NCI-H2029 treated with DMSO at 0.1 percent for 48 hours (cell line): ENCODE results near the gene FANK1.
"Not testable (repeated sequence)": the region's sequence is repeated elsewhere in the genome, so short reads cannot be mapped to it uniquely, and the experiment has no call there.

Source experiments
- DNase-seq: peaks from one replicate; lab custom pipeline; 2025; lab: John Stamatoyannopoulos, UW

Gene FANK1

GRCh38 chr10:125889441-125889840, 6.9 kb upstream of the FANK1 start:
- DNase-seq = not testable (repeated sequence)

DNA sequence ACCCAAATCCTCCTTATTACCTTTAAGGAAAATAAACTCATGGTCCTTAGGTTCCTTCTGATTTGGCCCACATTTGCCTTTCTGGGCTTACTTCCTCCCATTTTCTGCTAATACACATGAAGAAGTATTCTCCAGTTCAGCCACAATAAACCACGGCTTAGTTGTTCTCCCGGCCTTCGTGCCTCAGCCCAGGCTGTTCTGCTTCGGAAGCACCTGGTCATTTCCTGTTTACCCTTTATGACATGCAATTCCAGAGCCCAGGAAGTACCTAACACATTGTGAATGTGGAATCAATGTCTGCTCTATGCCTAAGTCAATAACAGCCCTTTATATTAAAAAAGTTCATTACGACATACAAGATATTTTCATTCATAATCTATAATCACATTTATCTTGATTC, 4.0 kb upstream of the FANK1 start:
- not testable (repeated sequence) for DNase-seq

DNA sequence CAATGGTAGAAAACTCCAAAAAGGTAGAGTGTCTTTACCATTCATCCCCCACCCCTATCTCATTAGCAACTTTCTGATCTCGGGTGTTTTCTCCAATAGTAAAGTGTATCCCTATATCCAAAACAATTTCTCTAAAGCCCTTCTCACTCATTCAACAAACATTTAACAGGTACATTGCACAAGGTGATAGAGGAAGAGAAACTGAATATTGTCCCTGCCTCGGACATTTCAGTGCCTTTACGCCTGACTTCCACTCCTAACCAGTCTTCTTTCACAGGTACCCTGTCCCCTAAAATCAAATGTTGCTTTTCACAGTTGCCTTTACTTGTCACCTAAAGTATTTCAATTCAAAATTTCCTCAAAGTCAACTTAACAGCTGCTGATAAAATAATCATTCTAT, 2.2 kb upstream of the FANK1 start:
- not testable (repeated sequence) for DNase-seq

- DNase-seq = not testable (repeated sequence)
Measured at GRCh38 chr10:125895130-125896087, 955 bp upstream of the FANK1 start.

DNA sequence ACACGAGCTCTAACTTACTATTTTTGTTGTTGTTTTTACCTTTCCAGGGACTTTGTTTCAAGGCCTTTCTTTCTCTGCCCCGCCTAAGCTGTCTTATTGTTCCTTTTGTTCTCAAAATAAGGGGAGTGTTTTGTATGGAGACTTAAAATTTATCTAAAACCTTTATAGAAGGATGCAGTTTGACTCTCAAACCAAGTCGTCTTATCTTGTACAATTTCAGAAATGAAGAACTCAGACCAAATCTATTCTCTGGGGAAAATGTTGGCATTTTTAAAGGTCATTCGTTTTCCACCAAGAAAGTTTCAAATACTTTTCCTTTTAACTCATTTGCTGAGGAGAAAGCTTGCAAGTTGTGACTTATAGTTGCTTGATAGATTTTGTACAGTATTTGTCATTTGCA, 953 bp downstream of the FANK1 start:
- not testable (repeated sequence) for DNase-seq

DNA sequence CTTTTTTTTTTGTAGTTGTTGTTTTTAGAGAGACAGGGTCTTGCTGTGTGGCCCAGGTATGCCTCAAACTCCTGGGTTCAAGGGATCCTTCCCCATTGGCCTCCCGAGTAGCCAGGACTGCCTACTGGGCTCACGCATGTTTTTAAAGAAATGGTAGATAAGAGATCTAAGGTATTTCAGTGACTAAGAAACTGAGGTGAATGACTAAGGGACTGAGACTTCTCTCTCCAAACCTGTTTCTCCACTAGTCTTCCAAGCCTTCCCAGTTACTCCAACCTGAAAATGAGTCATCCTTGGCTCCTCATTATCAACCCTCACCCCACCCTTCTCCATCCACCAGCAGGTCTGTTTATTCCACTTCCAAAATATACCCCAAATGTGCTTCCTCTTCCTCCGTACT, 4.6 kb downstream of the FANK1 start:
- not testable (repeated sequence) for DNase-seq

DNA sequence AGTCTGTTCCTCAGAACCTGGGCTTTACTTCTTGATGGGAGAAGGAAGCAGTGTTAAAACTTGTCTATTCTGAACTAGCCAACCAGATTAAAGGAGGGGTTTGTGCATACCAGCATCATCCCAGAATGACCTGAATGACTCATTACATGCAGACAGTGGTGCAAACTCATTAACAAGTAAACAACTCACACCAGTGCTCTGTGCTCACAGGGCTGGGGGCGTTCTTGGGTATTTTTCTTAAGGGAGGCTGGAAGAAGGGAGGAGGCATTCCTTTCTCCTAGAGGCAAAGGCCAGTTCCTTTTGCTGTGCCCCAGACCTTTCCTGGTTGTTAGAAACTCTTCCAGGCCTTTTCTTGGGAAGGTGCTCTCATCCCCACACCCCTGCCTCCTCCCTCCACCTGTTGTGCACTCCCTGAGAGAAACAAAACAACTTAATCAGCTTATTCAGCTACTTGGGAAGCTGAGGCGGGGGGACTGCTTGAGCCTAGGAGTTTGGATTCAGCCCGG, 6.8 kb downstream of the FANK1 start:
- DNase-seq = not testable (repeated sequence)

GRCh38 chr10:125905069-125905994, 9.0 kb downstream of the FANK1 start:
- not testable (repeated sequence) for DNase-seq

DNA sequence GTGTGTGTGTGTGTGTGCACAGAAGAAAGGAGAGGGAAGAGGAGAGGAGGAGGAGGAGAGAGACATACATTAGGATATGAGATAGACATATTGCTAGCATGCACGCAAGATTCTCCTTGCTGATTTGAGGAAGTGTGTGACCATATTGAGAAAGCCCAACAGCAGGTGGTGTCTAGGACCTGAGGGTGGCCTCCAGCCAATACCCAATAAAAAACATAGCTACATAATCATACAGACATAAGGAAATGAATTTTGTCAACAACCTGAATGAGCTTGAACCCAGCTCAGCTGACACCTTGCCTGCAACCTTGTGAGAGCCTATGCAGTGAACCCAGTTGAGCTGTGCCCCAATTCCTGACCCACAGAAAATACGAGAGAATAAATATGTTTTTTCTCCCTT, 11.2 kb downstream of the FANK1 start:
- peak; percentile 34 for DNase-seq

- DNase-seq = not testable (repeated sequence)
Measured at GRCh38 chr10:125908813-125909212, 12.4 kb downstream of the FANK1 start.

GRCh38 chr10:125909491-125909890, 13.1 kb downstream of the FANK1 start:
- not testable (repeated sequence) for DNase-seq

DNA sequence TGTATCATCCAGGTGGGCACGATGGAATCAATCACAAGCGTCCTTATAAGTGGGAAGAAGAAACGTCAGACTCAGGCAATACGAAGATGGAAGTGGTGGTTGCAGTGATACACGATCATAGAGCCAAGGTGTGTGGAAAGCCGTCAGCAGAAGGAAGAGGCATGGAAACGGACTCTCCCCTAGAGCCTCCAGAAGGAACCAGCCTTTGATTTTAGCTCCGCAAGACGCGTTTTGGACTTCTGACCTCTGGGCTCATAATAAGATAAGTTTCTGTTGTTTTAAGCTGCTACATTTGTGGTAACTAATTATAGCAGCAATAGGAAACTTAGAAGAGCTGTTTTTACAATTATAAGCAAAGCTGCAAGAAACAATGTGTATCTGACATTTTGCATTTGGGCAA, 14.8 kb downstream of the FANK1 start:
- DNase-seq = no peak

DNA sequence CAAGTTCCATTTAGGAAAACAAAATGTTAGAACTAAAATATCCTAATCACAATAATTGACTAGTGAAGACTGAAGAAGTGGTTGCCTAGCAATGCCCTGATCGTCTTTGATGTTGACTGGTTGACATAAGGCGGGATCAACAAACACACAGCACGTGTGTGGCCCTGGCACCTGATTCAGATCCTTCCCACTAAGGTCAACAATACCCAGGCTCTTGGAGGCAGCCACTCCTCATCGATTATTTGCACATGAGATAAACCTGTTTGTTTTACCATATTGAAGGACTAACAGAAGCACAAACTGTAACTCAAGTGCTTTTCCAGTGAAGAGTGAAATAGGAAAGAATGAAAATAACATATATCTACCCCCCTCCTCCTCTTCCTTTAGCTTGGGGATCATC, 15.6 kb downstream of the FANK1 start:
- DNase-seq = peak; percentile 87

DNA sequence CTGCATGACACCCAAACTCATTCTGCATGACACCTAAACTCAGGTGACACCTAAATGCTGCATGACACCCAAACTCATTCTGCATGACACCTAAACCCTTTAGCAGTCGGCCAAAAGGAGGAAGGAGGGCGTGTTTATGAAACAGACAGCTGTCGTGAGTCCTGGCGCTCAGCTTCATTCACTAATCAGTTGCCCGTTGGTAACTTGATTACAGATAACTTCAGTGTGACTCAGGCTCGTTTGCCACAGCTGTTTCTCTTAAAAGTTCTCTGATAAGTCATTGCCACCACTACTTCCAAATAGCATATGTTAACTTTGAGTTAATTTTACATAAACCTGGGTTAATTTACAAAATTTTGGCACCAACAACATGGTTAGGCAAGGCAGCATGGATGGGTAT, 16.9 kb downstream of the FANK1 start:
- DNase-seq = not testable (repeated sequence)

- DNase-seq = no peak
Measured at GRCh38 chr10:125916977-125917376, 20.6 kb downstream of the FANK1 start.

DNA sequence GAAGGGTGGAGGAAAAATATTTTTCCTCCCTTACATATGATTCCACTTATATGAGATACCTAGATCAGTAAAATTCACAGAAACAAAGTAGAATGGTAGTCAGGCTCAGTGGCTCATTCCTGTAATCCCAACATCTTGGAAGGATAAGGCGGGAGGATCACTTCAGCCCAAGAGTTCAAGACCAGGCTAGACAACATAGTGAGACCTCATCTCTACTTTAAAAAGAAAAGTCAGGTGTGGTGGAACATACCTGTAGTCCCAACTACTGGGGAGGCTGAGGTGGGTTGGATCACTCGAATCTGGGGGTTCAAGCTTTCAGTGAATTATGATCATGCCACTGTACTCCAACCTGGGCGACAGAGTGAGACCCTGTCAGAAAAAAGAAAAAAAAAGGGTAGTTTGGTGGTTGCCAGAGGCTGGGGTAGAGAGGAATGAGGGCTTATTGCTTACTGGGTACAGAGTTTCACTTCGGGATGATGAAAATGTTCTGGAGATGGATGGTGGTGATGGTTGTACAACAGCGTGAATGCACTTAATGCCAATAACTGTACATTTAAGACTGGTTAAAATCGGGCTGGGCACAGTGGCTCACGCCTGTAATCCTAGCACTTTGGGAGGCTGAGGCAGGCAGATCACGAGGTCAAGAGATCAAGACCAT, 21.5 kb downstream of the FANK1 start:
- DNase-seq = not testable (repeated sequence)

- not testable (repeated sequence) for DNase-seq
Measured at GRCh38 chr10:125921643-125922306, 25.4 kb downstream of the FANK1 start.

- no peak for DNase-seq
Measured at GRCh38 chr10:125925262-125925834, 29.0 kb downstream of the FANK1 start.

DNA sequence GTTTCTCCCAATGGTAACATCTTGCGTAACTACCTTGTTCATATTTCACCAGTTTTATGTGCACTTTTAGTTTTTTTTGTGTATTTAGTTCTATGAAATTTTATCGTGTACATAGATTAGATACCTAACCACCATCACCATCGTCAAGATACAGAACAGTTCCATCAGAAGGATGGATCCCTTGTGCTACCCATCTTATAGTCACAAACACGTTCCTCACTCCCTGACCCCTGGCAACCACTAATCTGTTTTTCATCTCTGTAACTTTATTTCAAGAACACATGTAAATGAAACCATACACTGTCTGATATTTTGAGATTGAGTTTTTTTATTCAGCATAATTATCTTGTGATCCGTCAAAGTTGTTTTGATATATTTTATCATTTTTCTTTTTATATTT, 29.9 kb downstream of the FANK1 start:
- DNase-seq = no peak

DNA sequence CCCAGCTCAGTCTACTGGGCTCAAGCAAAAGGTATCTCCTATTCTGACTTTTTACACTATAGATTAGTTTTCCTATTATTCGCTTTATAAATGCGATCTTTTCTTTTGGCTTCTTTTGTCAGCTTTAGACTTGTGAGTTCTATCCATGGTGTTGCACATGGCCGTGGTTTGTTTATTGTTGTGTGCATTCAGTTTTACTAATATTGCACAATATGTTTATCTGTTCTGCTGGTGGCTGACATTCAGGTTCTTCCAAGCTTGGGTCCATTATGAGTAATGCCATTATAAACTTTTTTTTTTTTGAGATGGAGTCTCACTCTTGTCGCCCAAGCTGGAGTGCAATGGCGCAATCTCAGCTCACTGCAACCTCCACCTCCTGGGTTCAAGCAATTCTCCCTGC, 30.9 kb downstream of the FANK1 start:
- not testable (repeated sequence) for DNase-seq
